ENCODE measurements around the gene RTBDN.
"Not testable (repeated sequence)": the region's sequence is repeated elsewhere in the genome, so short reads cannot be mapped to it uniquely, and the experiment has no call there.

RTBDN gene

DNA sequence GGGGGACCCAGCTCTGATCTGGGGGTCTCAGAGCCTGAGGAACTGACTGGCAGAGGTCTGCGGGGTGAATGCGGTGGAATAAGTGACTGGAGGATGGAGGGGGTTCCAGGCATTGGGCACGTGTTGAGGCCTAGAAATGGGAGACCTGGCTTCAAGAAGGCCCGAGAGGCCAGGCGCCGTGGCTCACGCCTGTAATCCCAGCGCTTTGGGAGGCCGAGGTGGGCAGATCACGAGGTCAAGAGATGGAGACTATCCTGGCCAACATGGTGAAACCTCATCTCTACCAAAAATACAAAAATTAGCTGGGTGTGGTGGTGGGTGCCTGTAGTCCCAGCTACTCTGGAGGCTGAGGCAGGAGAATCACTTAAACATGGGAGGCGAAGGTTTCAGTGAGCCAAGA is 16.6 kb downstream of the RTBDN start:
- not testable (repeated sequence) for DNase-seq

DNA sequence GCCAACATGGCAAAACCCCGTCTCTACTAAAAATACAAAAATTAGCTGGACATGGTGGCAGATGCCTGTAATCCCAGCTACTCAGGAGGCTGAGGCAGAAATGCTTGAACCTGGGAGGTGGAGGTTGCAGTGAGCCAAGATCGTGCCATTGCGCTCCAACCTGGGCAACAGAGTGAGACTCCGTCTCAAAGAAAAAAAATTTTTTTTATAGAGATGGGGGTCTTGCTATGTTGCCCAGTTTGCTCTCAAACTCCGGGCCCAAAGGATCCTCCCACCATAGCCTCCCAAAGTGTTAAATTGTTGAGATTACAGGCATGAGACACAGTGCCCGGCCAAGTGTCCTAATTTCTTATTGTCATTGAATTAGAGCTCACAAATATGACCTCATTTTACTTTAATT is 17.2 kb downstream of the RTBDN start:
- DNase-seq, result not testable (repeated sequence)

DNA sequence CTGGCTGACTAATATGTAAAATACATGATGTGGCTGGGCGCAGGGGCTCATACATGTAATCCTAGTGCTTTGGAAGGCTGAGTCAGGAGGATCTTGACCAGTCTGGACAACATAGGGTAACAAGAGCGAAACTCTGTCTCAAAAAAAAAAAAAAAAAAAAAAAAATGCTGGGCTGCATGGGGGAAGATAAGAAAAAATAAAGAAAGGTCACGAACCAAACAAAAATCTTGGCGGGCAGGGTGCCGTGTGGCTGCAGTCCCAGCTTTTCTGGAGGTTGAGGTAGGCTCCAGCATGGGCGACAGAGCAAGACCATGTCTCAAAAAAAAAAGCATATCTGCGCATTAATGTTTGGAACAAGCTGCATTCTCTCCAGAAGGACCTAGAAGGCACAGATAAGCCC is 19.3 kb downstream of the RTBDN start:
- DNase-seq, result no peak

DNA sequence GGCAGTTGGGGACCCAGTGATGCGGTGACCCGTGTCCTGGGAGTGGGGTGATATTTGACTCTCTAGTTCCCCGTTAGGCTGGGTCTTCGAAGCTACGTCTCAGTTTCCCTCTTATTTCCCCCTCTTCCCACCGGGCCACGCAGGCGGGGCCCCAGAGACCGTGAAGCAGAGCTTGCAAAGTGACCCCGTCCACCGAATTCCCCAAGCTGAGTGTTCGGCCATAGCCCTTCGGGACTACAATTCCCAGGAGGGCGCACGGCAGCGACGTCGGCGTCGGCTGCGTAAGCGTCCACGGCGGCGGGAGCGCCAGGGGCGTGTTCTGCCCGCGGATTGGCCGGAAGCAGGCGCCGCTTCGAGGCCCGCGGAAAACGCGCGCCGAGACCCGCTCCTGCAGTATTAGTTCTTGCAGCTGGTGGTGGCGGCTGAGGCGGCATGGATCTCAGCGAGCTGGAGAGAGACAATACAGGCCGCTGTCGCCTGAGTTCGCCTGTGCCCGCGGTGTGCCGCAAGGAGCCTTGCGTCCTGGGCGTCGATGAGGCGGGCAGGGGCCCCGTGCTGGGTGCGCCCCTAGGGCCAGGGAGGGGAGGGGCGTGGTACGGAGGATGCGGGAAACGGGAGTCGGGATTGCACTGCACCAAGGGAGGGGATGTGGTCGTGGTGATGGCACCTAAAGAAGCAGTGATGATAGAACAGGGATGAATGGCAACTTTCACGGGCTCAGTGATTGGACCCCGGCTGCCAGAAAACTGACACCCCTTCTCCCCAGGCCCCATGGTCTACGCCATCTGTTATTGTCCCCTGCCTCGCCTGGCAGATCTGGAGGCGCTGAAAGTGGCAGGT is 27.9 kb downstream of the RTBDN start, which contains the start of gene RNASEH2A:
Gene RNASEH2A (plus strand): TSS at position 343 of the 840 bp plus-strand sequence. CDS start 90 bp downstream, at position 433.
- peak; percentile 94 for DNase-seq

DNA sequence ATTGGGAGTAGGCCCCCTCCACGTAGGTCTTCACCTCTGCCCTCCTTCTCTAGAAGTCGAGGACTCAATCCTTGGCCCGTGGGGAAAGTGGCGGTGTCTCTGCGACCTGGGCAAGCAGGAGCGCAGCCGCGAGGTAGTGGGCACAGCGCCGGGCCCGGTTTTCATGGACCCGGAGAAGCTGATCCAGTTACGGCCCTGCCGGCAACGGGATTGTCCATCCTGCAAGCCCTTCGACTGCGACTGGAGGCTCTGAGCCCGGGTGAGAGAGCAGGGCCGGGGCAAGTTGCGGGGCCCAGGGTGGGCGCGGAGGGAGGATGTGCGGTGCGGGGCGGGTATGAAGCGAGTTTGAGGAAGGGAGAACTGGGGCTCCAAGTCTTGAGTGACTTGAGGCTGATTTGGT is 30.3 kb downstream of the RTBDN start:
- no peak for DNase-seq

DNA sequence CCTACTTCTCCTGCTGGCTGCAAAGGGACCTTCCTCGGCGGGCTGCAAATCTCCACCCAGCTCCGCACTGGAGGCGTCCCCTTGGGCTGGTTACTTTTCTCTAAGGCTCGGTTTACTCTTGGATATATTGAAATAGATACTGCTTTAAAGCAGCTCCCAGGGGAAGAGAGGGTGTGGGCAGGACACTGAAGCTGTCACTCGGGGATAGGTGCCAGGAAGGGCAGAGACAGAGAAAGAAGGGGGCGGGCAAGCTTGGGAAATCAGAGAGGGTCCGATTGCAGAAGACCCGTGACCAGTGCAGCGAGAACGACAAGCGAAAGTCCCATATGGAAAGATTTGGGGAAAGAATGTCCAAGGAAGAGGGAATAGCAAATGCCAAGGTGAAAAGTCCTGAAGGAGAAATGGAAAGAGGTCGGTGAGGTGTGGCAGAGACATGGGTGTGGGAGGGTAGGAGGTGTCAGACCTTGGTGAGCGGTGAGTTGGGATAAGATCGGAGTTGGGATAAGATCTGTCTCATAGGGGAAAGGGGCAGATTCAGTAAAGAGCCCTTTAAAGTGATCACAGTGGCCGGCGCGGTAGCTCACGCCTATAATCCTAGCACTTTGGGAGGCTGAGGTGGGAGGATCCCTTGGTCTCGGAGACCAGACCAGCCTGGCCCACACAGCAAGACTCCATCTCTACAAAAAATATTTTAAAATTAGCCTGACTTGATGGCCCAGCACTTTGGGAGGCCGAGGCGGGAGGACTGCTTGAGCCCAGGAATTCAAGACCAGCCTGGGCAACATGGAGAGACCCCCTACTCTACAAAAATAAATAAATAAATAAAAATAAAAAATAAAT is 31.9 kb downstream of the RTBDN start:
- no peak for DNase-seq

DNA sequence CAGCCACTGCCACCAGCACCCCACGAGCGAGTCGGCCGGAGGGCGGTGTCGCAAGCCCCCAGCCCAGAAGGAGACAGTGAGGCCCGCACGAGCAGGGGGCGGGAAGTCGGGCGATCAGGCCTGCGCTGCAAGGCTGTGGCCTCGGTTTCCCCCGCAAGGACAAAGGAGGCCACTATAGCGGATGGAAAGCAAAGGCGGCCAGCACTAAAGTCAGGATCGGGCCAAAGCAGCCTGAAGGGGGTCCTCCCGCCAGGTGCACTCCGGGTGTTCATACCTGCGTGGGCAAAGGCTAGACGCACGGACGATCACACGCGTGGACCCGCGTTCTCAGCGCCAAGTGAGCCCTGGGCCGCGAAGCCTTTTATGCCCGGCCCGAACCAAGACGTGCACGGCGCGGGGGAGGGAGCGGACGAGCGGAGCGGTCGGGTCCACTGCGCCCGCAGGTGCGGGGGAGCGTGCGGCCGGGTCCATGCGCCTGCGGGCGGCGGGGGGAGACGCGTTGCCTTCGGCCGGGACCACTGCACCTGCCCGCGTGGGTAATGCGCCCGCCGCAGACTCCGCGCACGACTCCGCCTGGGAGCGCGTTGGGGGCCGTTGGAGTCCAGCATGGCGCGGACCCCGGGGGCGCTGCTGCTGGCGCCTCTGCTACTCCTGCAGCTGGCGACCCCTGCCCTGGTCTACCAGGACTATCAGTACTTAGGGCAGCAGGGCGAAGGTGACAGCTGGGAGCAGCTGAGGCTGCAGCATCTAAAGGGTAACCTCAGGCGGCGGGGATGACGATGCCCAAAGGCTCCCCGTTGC is 32.7 kb downstream of the RTBDN start, which contains the start of the genes PRDX2 and THSD8:
Gene PRDX2 (minus strand): TSS at position 335 of the 801 bp plus-strand sequence. CDS start 539 bp downstream, outside the sequence.
Gene THSD8 (plus strand): TSS at position 604 of the 801 bp plus-strand sequence. CDS start 3 bp downstream, at position 607.
- peak; percentile 88 for DNase-seq

DNA sequence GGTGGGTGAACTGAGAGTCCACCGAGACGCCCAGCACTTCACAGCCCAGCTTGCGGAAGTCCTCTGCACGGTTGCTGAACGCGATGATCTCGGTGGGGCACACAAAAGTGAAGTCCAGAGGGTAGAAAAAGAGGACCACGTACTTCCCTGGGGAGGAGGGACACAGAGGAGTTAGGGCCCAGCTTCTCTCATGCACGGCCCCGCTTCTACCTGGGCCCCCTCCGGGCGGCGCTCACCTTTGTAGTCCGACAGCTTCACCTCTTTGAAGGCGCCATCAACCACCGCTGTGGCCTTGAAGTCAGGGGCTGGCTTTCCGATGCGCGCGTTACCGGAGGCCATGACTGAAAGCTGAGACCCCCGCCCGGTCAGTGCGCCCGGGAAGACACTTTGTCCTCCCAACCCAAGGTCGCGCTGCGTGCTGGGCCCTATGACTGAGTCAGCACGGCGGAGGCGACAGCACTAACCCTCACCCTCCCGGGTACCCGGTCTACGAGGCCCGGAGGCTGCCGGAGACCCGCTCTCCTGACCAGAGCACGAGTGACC is 33.4 kb downstream of the RTBDN start:
- DNase-seq, result peak; percentile 24

DNA sequence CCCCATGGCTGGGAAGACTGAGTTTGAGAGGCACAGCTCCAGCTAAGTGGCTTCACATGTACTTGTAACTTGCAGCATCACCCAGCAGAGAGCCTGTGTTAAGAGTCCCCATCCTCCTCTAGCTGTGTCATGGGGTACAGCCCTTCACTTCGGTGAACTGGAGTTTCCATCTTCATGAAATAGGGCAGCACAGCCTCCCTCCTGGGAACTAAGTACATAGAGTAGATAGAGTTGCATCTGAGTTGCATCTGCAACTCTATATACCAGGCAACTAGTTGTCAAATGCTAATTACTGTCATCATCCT is 34.0 kb downstream of the RTBDN start:
- DNase-seq, result no peak

DNA sequence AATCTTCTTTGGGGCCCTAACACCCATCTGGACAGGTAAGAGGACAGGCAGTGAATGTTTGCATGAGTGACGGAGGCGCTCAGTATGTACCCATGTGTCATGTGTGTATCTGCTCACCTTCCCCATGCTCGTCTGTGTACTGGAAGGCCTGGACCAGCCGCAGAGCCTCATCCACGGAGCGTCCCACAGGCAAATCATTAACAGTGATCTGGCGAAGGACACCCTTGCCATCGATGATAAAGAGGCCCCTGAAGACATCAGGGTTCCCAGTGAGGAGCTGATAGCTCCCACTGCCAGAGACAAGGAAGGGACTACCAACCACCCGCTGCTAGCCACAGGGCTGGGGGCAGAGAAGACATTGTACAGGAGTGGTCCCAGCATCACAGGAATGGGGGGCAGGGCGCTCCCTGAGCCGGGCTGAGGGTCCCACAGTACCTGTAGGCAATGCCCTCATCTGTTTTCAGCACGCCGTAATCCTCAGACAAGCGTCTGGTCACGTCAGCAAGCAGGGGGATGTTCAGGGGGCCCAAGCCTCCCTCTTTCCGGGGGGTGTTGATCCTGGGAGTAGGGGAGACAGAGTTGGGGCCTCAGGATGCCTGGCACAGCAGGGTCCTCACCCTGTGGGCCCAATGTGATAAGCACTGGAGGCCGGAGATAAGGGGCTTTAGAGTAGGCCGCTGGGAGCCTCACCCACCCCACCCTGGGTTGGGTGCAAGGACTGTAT is 34.5 kb downstream of the RTBDN start:
- DNase-seq, result no peak

DNA sequence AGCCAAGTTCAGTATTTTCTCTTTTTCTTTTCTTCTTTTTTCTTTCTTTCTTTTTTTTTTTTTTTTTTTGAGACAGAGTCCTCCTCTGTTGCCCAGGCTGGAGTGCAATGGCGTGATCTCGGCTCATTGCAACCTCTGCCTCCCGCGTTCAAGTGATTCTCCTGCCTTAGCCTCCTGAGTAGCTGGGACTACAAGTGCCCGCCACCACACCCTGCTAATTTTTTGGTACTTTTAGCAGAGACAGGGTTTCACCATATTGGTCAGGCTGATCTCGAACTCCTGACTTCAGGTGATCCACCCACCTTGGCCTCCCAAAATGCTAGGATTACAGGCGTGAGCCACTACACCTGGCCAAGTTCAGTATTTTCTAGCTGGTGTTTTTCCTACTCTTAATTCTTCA is 36.8 kb downstream of the RTBDN start:
- DNase-seq, result not testable (repeated sequence)

DNA sequence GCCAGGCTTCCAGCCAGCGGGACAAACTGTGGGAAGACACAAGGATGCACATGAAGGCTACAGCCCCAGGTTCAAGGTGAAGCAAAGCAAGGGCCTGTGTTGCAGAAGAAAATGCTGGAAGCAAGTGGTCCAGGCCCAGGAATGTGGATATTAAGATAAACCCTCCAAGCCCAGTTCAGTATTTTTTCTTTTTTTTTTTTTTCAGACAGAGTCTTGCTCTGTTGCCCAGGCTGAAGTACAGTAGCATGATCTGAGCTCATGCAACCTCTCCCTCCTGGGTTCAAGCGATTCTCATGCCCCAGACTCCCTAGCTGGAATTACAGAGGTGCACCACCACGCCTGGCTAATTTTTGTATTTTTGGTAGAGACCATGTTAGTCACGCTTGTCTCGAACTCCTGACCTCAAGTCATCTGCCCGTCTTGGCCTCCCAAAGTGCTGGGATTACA is 37.2 kb downstream of the RTBDN start:
- DNase-seq, result no peak

DNA sequence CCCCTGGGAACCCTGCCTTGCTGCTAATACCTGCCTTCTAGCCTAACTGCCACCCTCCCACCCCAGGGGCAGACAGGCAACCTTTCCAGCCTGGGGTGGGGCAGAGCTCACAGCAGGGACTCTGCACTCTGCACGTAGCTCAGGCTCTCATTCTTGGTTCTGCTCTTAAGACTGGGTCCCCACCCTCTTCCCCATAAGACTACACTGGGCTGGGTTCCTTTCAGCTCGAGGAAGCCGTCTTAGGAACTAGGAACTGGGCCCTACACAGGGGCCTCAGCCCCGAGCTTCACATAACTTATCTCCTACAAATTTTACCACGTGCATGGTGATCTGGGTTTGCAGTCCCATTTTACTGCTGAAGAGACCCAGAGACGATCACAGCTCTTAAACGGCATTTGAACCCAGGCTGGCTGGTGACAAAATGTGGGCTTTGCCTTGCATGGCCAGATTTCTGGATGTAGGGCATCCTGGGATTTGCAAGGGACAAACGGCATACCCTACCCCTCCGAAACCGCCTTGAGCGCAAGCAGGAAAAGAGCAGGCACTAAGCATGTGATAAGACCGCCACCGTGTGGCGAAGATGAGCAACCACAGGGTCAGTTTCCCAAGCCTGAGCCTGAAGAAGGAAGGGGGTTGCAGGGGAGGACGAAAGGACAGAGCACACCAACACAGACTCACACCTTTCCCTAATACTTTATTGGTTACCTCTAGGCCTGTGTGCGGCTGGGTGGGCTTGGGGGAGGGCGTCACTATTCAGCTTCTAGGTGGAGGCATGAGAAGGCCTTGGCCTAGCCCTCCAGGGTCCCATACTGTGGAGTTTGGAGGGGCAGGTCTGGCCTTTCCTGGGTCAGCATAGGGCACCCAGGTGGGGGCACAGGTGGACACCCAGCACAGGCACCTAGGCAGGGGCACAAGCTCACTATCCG is 38.0 kb downstream of the RTBDN start:
- DNase-seq, result peak; percentile 87

DNA sequence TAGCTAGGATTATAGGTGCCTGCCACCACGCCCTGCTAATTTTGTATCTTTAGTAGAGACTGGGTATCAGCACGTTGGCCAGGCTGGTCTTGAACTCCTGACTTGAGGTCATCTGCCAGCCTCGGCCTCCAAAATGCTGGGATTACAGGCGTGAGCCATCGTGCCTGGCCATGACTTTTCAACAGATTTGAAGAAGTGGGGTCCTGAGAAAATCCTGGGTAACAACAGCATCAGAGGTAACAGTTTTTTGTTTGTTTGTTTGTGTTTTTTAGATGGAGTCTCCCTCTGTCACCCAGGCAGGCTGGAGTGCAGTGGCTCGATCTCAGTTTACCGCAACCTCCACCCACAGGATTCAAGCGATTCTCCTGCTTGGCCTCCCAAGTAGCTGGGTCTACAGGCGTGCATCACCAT is 39.4 kb downstream of the RTBDN start:
- DNase-seq, result no peak

DNA sequence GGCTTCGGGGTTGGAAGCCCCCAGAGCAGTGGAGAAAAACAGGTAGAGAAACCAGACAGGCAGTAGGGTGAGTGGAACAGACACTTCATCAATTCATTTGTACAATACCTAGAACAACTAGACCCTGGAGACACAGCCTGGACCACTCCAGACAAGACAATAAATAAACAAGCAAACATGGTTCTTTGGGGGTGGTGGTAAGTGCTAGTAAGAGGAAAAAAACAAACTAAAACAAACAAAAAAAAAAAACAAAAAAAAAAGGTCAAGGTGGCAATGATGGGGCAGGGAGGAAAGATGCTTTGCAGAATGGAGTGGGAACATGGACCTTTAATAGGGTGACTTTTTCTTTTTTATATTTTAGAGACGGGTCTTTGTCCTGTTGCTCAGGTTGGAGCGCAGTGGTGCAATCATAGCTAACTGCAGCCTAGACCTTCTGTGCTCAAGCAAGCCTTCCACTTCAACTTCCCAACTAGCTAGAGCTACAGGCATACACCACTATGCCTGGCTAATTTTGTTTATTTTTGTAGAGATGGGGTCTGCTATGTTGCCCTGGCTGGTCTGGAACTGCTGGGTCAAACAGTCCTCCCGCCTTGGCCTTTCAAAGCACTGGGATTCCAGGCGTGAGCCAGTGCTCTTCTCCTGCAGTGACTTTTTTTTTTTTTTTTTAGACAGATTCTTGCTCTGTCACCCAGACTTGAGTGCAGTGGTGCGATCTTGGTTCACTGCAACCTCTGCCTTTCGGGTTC is 40.0 kb downstream of the RTBDN start:
- peak; percentile 26 for DNase-seq

DNA sequence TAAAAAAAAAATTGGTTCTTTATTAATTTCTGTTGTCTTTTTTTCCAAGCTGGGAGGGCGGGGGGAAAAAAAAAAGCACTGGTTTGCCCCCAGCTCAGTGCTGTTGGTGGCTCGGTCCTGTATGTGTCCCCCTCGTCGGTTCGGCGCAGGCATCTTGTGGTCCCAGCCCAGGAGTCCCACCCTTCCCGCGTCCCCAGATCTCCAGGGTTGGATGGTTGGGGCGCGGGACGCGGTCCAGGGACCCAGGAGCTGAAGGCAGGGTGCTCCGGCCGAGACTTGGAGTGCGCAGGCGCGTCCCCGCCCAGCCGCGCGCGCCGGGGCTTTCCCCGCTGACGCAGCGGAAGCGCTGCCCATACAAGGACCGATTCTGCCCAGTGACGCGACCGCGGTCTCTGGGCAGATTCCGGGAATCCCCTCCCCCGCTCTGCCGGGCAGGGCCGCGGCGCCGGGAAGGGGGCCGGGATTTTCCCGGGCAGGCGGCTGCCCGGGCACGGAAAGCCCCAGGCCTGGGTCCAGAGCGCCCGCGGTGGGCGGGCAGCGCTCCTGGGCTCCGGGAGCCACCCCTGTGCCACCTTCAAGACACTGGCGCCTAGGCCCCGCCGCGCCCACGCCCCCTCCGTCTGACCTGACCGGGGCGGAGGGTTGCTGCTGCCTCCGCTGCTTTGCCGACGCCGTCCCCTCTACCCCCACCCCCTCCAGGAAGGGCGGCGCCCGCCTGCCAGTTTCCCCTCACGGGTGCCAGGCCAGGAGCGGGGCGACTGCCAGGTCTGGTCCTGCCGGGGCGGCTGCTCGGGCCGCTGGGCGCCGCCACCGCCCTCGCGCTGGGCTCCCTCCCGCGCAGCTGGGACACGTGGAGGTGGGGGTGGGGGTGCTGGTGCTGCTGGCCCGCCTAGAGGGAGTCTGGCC is 40.8 kb downstream of the RTBDN start:
- DNase-seq, result peak; percentile 97

DNA sequence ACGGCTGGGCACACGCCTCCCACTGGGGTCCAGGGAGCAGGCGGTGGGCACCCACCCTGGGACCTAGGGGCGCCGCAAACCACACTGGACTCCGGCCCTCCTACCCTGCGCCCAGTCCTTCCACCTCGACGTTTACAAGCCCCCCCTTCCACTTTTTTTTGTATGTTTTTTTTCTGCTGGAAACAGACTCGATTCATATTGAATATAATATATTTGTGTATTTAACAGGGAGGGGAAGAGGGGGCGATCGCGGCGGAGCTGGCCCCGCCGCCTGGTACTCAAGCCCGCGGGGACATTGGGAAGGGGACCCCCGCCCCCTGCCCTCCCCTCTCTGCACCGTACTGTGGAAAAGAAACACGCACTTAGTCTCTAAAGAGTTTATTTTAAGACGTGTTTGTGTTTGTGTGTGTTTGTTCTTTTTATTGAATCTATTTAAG is 41.5 kb downstream of the RTBDN start:
- DNase-seq, result peak; percentile 35

DNA sequence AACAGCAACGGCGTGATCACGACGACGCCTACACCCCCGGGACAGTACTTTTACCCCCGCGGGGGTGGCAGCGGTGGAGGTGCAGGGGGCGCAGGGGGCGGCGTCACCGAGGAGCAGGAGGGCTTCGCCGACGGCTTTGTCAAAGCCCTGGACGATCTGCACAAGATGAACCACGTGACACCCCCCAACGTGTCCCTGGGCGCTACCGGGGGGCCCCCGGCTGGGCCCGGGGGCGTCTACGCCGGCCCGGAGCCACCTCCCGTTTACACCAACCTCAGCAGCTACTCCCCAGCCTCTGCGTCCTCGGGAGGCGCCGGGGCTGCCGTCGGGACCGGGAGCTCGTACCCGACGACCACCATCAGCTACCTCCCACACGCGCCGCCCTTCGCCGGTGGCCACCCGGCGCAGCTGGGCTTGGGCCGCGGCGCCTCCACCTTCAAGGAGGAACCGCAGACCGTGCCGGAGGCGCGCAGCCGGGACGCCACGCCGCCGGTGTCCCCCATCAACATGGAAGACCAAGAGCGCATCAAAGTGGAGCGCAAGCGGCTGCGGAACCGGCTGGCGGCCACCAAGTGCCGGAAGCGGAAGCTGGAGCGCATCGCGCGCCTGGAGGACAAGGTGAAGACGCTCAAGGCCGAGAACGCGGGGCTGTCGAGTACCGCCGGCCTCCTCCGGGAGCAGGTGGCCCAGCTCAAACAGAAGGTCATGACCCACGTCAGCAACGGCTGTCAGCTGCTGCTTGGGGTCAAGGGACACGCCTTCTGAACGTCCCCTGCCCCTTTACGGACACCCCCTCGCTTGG is 42.1 kb downstream of the RTBDN start:
- DNase-seq, result peak; percentile 86

All from activated CD4-positive, alpha-beta T cell treated with anti-CD3 and anti-CD28 coated beads, Interleukin-10, Interleukin-2, amounts not matched to agents 100 ng/mL and 50 ng/mL, durations not matched to agents 16 hours and 8 hours (primary cell).